Measurements from ENCODE around the gene CFAP410. TPM values are rescaled to one million over a fixed set of nuclear protein-coding genes. Genes with fewer than 3 reads are reported as not detected.

Gene CFAP410
- total RNA-seq, 1 experiment from 2014 or later, result 19.3 TPM

GRCh38 chr21:44312716-44313115, 26.5 kb downstream of the CFAP410 start:
- Mint-ChIP-seq H3K36me3 (peaks cover 12% of the 10 kb centered on the region), H3K4me1 (no peaks in the 10 kb centered on the region), H3K27ac (no peak overlapping the region), H3K4me3 (no peak overlapping the region), H3K9me3 (no peaks in the 10 kb centered on the region), H3K27me3 (ENCODE audit: low read depth) (no peaks in the 10 kb centered on the region)
- CTCF ChIA-PET, result no interaction called here
- ATAC-seq (no peak), DNase-seq (ENCODE audit: low spot score) (no peak)
- POLR2A ChIA-PET, result no interaction called here
- TF ChIP-seq ATF1 (CRISPR knock-in tag; IDR thresholded peaks at IDR 0.05), result no peak
- TF ChIP-seq E2F5 (CRISPR knock-in tag; IDR thresholded peaks at IDR 0.05), result no peak
- no peak for TF ChIP-seq CREM (CRISPR knock-in tag; IDR thresholded peaks at IDR 0.05)
- no peak for TF ChIP-seq FOXP4 (CRISPR knock-in tag; IDR thresholded peaks at IDR 0.05)
- no peak for TF ChIP-seq NR3C1 (CRISPR knock-in tag; conservative IDR thresholded peaks at IDR 0.05; ENCODE audit: low read depth)
- TF ChIP-seq USF2 (CRISPR knock-in tag; IDR thresholded peaks at IDR 0.05), result no peak
- no peak for TF ChIP-seq ZNF121 (CRISPR knock-in tag; IDR thresholded peaks at IDR 0.05)

GRCh38 chr21:44312089-44312488, 27.1 kb downstream of the CFAP410 start:
- Mint-ChIP-seq H3K4me3 (no peak overlapping the region), H3K27me3 (ENCODE audit: low read depth) (no peaks in the 10 kb centered on the region), H3K4me1 (no peaks in the 10 kb centered on the region), H3K36me3 (peaks cover 12% of the 10 kb centered on the region), H3K27ac (no peak overlapping the region), H3K9me3 (no peaks in the 10 kb centered on the region)
- DNase-seq (ENCODE audit: low spot score) (no peak), ATAC-seq (no peak)
- CTCF ChIA-PET, result no interaction called here
- TF ChIP-seq ZNF425 (CRISPR knock-in tag; conservative IDR thresholded peaks at IDR 0.05) (no peak), TEAD1 (CRISPR knock-in tag; IDR thresholded peaks at IDR 0.05) (no peak)
- POLR2A ChIA-PET, result interaction anchor here (0.5 kb wide), 1 partner anchor 483 kb away, joined by 6 read pairs; no protein-coding TSS in a partner anchor

GRCh38 chr21:44310628-44311507, 28.3 kb downstream of the CFAP410 start:
- H3K4me1 Mint-ChIP-seq, result no peaks in the 10 kb centered on the region
- H3K27me3 Mint-ChIP-seq (ENCODE audit: low read depth), result no peaks in the 10 kb centered on the region
- H3K9me3 Mint-ChIP-seq, result no peaks in the 10 kb centered on the region
- ChIA-PET CTCF (interaction anchor here (1.0 to 1.2 kb wide), 2 partner anchors 10 to 43 kb away, joined by 3 to 4 read pairs; no protein-coding TSS in a partner anchor), POLR2A (no interaction called here)
- no peak for DNase-seq (ENCODE audit: low spot score)
- TF ChIP-seq CREB1 (CRISPR knock-in tag; IDR thresholded peaks at IDR 0.05), result no peak
- TF ChIP-seq ELF4 (CRISPR knock-in tag; IDR thresholded peaks at IDR 0.05; ENCODE audit: low read depth), result no peak
- no peak for ATAC-seq
- peaks cover 12% of the 10 kb centered on the region for H3K36me3 Mint-ChIP-seq
- H3K4me3 Mint-ChIP-seq, result no peak overlapping the region
- H3K27ac Mint-ChIP-seq, result peak overlapping the region; percentile 2
